ENCODE measurements around the gene JUND. TPM values are rescaled to one million over a fixed set of nuclear protein-coding genes. Genes with fewer than 3 reads are reported as not detected.

JUND gene
- total RNA-seq, 1 donor from 2014 or later: 168 TPM

GRCh38 chr19:18287836-18288772 is 6.7 kb upstream of the JUND start:
- no peaks in the 10 kb centered on the region for H3K36me3 Mint-ChIP-seq (ENCODE audit: insufficient read depth)
- TF ChIP-seq CTCF (IDR thresholded peaks at IDR 0.05; ENCODE audit: unreplicated experiment): peak; percentile 25
- no peaks in the 10 kb centered on the region for H3K9me3 Mint-ChIP-seq (ENCODE audit: low read depth)
- no peaks in the 10 kb centered on the region for H3K27me3 Mint-ChIP-seq
- no peak for DNase-seq (ENCODE audit: low spot score, unreplicated experiment)
- H3K4me3 Mint-ChIP-seq (ENCODE audit: low read depth): peak overlapping the region; percentile 16
- peak overlapping the region; percentile 73 for H3K27ac Mint-ChIP-seq
- H3K4me1 Mint-ChIP-seq (ENCODE audit: low read depth): peaks cover 13% of the 10 kb centered on the region

GRCh38 chr19:18286973-18287635 is 5.7 kb upstream of the JUND start:
- Mint-ChIP-seq H3K4me3 (ENCODE audit: low read depth) (no peak overlapping the region), H3K36me3 (ENCODE audit: insufficient read depth) (no peaks in the 10 kb centered on the region), H3K4me1 (ENCODE audit: low read depth) (peaks cover 13% of the 10 kb centered on the region), H3K27me3 (no peaks in the 10 kb centered on the region), H3K9me3 (ENCODE audit: low read depth) (no peaks in the 10 kb centered on the region), H3K27ac (no peak overlapping the region)
- DNase-seq (ENCODE audit: low spot score, unreplicated experiment): no peak
- TF ChIP-seq CTCF (IDR thresholded peaks at IDR 0.05; ENCODE audit: unreplicated experiment): no peak

- no peak for DNase-seq (ENCODE audit: low spot score, unreplicated experiment)
- H3K4me1 Mint-ChIP-seq (ENCODE audit: low read depth): peaks cover 9% of the 10 kb centered on the region
- H3K9me3 Mint-ChIP-seq (ENCODE audit: low read depth): no peaks in the 10 kb centered on the region
- no peaks in the 10 kb centered on the region for H3K27me3 Mint-ChIP-seq
- TF ChIP-seq CTCF (IDR thresholded peaks at IDR 0.05; ENCODE audit: unreplicated experiment): no peak
- H3K27ac Mint-ChIP-seq: peak overlapping the region; percentile 45
- H3K4me3 Mint-ChIP-seq (ENCODE audit: low read depth): no peak overlapping the region
- H3K36me3 Mint-ChIP-seq (ENCODE audit: insufficient read depth): peaks cover 2% of the 10 kb centered on the region
These were observed 3.4 kb upstream of the JUND start for GRCh38 chr19:18284712-18285360.

GRCh38 chr19:18283338-18283737 is 1.9 kb upstream of the JUND start:
- Mint-ChIP-seq H3K9me3 (ENCODE audit: low read depth) (no peaks in the 10 kb centered on the region), H3K36me3 (ENCODE audit: insufficient read depth) (peaks cover 9% of the 10 kb centered on the region), H3K4me3 (ENCODE audit: low read depth) (no peak overlapping the region), H3K27me3 (no peaks in the 10 kb centered on the region), H3K27ac (no peak overlapping the region), H3K4me1 (ENCODE audit: low read depth) (peaks cover 14% of the 10 kb centered on the region)
- no peak for DNase-seq (ENCODE audit: low spot score, unreplicated experiment)
- TF ChIP-seq CTCF (IDR thresholded peaks at IDR 0.05; ENCODE audit: unreplicated experiment): no peak

GRCh38 chr19:18282788-18283141 is 1.3 kb upstream of the JUND start:
- TF ChIP-seq CTCF (IDR thresholded peaks at IDR 0.05; ENCODE audit: unreplicated experiment): no peak
- Mint-ChIP-seq H3K9me3 (ENCODE audit: low read depth) (no peaks in the 10 kb centered on the region), H3K4me1 (ENCODE audit: low read depth) (peaks cover 11% of the 10 kb centered on the region), H3K4me3 (ENCODE audit: low read depth) (peak overlapping the region; percentile 77), H3K36me3 (ENCODE audit: insufficient read depth) (peaks cover 9% of the 10 kb centered on the region), H3K27ac (peak overlapping the region; percentile 98), H3K27me3 (no peaks in the 10 kb centered on the region)
- DNase-seq (ENCODE audit: low spot score, unreplicated experiment): no peak
